Naive thymus-derived CD8-positive, alpha-beta T cell (primary cell): ENCODE data around the gene GEMIN2. TPM values are rescaled to one million over a fixed set of nuclear protein-coding genes. Genes with fewer than 3 reads are reported as not detected.

Experiments used
- ATAC-seq, 2 donors: fragments of 150-1000 bp; cut with Tn5 transposase in 1 of 2; sonication (Bioruptor Pico), chemical (Tn5 transposase) in 1 of 2; 1 replicate in 1 of 2; 2 replicates in 1 of 2; pipeline ENCODE4 v1.10.0; 2021; ENCODE audit warnings: mild to moderate bottlenecking in 2 of 2, moderate library complexity in 2 of 2
- POLR2A ChIA-PET: fragments of 350-600 bp; sonication (Branson Sonifier 250); formaldehyde crosslinking; loops from one replicate; lab custom pipeline; 2021; ENCODE audit warnings: antibody characterized with exemption; lab: Charles Lee
- DNase-seq, 10 donors: peaks; one replicate each; pipeline versions ENCODE4 v3.0.0 to v3.0.0-alpha.2; 2020 to 2022
- H3K27ac Mint-ChIP-seq, 10 donors: one replicate each; pipeline ENCODE4 v1.8.0; 2020 to 2022; ENCODE audit warnings: mild to moderate bottlenecking in 10 of 10, mixed read lengths in 10 of 10, moderate library complexity in 4 of 10, inconsistent platforms in 1 of 10
- H3K27me3 Mint-ChIP-seq, 5 donors: one replicate each; pipeline ENCODE4 v1.8.0; 2021 to 2022; ENCODE audit warnings: mixed read lengths in 5 of 5
- H3K36me3 Mint-ChIP-seq, 3 donors: one replicate each; pipeline ENCODE4 v1.8.0; 2020 to 2022; ENCODE audit warnings: mixed read lengths in 3 of 3, mild to moderate bottlenecking in 2 of 3, inconsistent platforms in 1 of 3
- H3K4me1 Mint-ChIP-seq, 4 donors: one replicate each; pipeline ENCODE4 v1.8.0; 2021 to 2022; ENCODE audit warnings: mixed read lengths in 4 of 4
- H3K4me3 Mint-ChIP-seq, 10 donors: one replicate each; pipeline ENCODE4 v1.8.0; 2020 to 2022; ENCODE audit warnings: mild to moderate bottlenecking in 10 of 10, mixed read lengths in 10 of 10, moderate library complexity in 6 of 10, inconsistent platforms in 1 of 10
- H3K9me3 Mint-ChIP-seq, 9 donors: one replicate each; pipeline ENCODE4 v1.8.0; 2020 to 2022; ENCODE audit warnings: mixed read lengths in 9 of 9, mild to moderate bottlenecking in 3 of 9, inconsistent platforms in 1 of 9, moderate library complexity in 1 of 9
- polyA plus RNA-seq, 3 donors: library from polyadenylated mRNA; unstranded; fragments of 300-500 nt; fragmentation: Illumina TruSeq; gene quantifications; one replicate each; pipeline ENCODE4 v1.2.3, GENCODE V29; 2021
- total RNA-seq, 8 experiments: library from RNA in 2 of 8; stranded (reverse) in 2 of 8; gene quantifications; one replicate each; pipeline ENCODE4 v1.2.3 and lab custom pipeline; 2021 to 2026

The GEMIN2 gene
- total and polyA plus RNA-seq, 5 experiments from 2014 or later, result 10.5 to 19.7 (median 17.0) TPM

GRCh38 chr14:39169541-39169900, 55.4 kb downstream of the GEMIN2 start:
- Mint-ChIP-seq H3K36me3 (peaks cover 0 to 21% (median 3%) of the 10 kb centered on the region in 3 donors), H3K27ac (peak overlapping the region; percentile 98 to 100 (median 99)), H3K4me3 (peak overlapping the region; percentile 82 to 99 (median 94)), H3K27me3 (no peaks in the 10 kb centered on the region), H3K9me3 (no peaks in the 10 kb centered on the region), H3K4me1 (peaks cover 23 to 58% (median 45%) of the 10 kb centered on the region in 4 donors)
- ATAC-seq (no peak), DNase-seq (no peak)
- POLR2A ChIA-PET, result interaction anchor here (0.8 to 3.3 kb wide), 8 partner anchors 16 to 262 kb away, joined by 3 to 59 read pairs (median 12); partner anchors contain the start of genes FBXO33, GEMIN2 and SEC23A

- Mint-ChIP-seq H3K36me3 (peaks cover 5 to 15% (median 12%) of the 10 kb centered on the region in 3 donors), H3K4me1 (peaks cover 22 to 61% (median 48%) of the 10 kb centered on the region in 4 donors), H3K4me3 (peak overlapping the region; percentile 23 to 70 (median 45)), H3K27ac (peak overlapping the region in 7 of 10 donors; percentile 3 to 81 (median 58)), H3K27me3 (peaks cover 0 to 2% (median 0%) of the 10 kb centered on the region in 5 donors), H3K9me3 (no peaks in the 10 kb centered on the region)
- POLR2A ChIA-PET, result interaction anchor here (0.9 to 3.2 kb wide), 4 partner anchors 26 to 259 kb away, joined by 3 to 38 read pairs (median 3); partner anchors contain the start of genes FBXO33, GEMIN2 and SEC23A
- DNase-seq, result no peak
- no peak for ATAC-seq
These were observed 59.1 kb downstream of the GEMIN2 start for GRCh38 chr14:39173198-39173597.

GRCh38 chr14:39174560-39175444, 60.7 kb downstream of the GEMIN2 start, which contains the start of gene PNN:
TSS of gene PNN (plus strand) at chr14:39175254. CDS start at chr14:39175280, 26 bp downstream.
- ATAC-seq (peak; percentile 86 to 90), DNase-seq (peak; percentile 85 to 99 (median 98))
- Mint-ChIP-seq H3K4me3 (peak within 1 kb of the TSS; percentile 96 to 100 (median 98)), H3K9me3 (no peaks in the 10 kb centered on the region), H3K27ac (peak within 1 kb of the TSS; percentile 98 to 100 (median 99)), H3K27me3 (peaks cover 0 to 2% (median 0%) of the 10 kb centered on the region in 5 donors), H3K4me1 (peaks cover 14 to 54% (median 41%) of the 10 kb centered on the region in 4 donors), H3K36me3 (peaks cover 11 to 24% (median 11%) of the 10 kb centered on the region in 3 donors)
- POLR2A ChIA-PET, result interaction anchor here (0.6 to 3.2 kb wide), 12 partner anchors 9 to 257 kb away, joined by 3 to 38 read pairs (median 4); partner anchors contain the start of genes FBXO33, GEMIN2 and SEC23A

- H3K4me1 Mint-ChIP-seq, result peaks cover 14 to 50% (median 40%) of the 10 kb centered on the region in 4 donors
- peaks cover 11 to 26% (median 11%) of the 10 kb centered on the region in 3 donors for H3K36me3 Mint-ChIP-seq
- H3K27ac Mint-ChIP-seq, result peak overlapping the region; percentile 98 to 100 (median 99)
- H3K27me3 Mint-ChIP-seq, result peaks cover 0 to 2% (median 0%) of the 10 kb centered on the region in 5 donors
- DNase-seq (peak in 3 of 10 donors; percentile 13 to 67 (median 30)), ATAC-seq (peak; percentile 4 to 16)
- POLR2A ChIA-PET, result interaction anchor here (0.6 to 3.2 kb wide), 11 partner anchors 9 to 256 kb away, joined by 3 to 38 read pairs (median 4); partner anchors contain the start of genes FBXO33, GEMIN2 and SEC23A
- no peaks in the 10 kb centered on the region for H3K9me3 Mint-ChIP-seq
- H3K4me3 Mint-ChIP-seq, result peak overlapping the region; percentile 96 to 100 (median 98)
These were observed 61.5 kb downstream of the GEMIN2 start for GRCh38 chr14:39175445-39176262.

GRCh38 chr14:39176263-39177167, 62.4 kb downstream of the GEMIN2 start:
- Mint-ChIP-seq H3K27ac (peak overlapping the region; percentile 98 to 100 (median 99)), H3K36me3 (peaks cover 11 to 26% (median 11%) of the 10 kb centered on the region in 3 donors), H3K9me3 (no peaks in the 10 kb centered on the region), H3K27me3 (peaks cover 0 to 2% (median 0%) of the 10 kb centered on the region in 5 donors), H3K4me3 (peak overlapping the region; percentile 96 to 100 (median 98)), H3K4me1 (peaks cover 14 to 46% (median 37%) of the 10 kb centered on the region in 4 donors)
- DNase-seq (no peak), ATAC-seq (no peak)
- POLR2A ChIA-PET, result interaction anchor here (1.1 to 3.2 kb wide), 5 partner anchors 73 to 255 kb away, joined by 3 to 38 read pairs (median 12); partner anchors contain the start of genes FBXO33 and SEC23A

GRCh38 chr14:39177168-39177545, 63.0 kb downstream of the GEMIN2 start:
- ATAC-seq (no peak), DNase-seq (no peak)
- Mint-ChIP-seq H3K4me1 (peaks cover 14 to 46% (median 34%) of the 10 kb centered on the region in 4 donors), H3K27me3 (peaks cover 0 to 2% (median 0%) of the 10 kb centered on the region in 5 donors), H3K36me3 (peaks cover 11 to 26% (median 11%) of the 10 kb centered on the region in 3 donors), H3K9me3 (no peaks in the 10 kb centered on the region), H3K4me3 (peak overlapping the region in 7 of 10 donors; percentile 10 to 99 (median 51)), H3K27ac (peak overlapping the region in 9 of 10 donors; percentile 28 to 100 (median 76))
- POLR2A ChIA-PET, result interaction anchor here (1.1 kb wide), 1 partner anchor 255 kb away, joined by 3 read pairs; the partner anchor contains the start of gene FBXO33

- Mint-ChIP-seq H3K4me3 (peak overlapping the region in 3 of 10 donors; percentile 22 to 54 (median 26)), H3K36me3 (peaks cover 11 to 30% (median 23%) of the 10 kb centered on the region in 3 donors), H3K4me1 (peaks cover 12 to 49% (median 34%) of the 10 kb centered on the region in 4 donors), H3K9me3 (no peaks in the 10 kb centered on the region), H3K27me3 (peaks cover 0 to 2% (median 0%) of the 10 kb centered on the region in 5 donors), H3K27ac (peak overlapping the region in 8 of 10 donors; percentile 34 to 76 (median 52))
- ATAC-seq, result no peak
- POLR2A ChIA-PET, result interaction anchor here (0.7 to 1.4 kb wide), 3 partner anchors 9 to 88 kb away, joined by 3 to 4 read pairs (median 4); partner anchors contain the start of gene TRAPPC6B
- no peak for DNase-seq
These were observed 64.9 kb downstream of the GEMIN2 start for GRCh38 chr14:39179042-39179441.

GRCh38 chr14:39180553-39180952, 66.4 kb downstream of the GEMIN2 start:
- DNase-seq (no peak), ATAC-seq (no peak)
- POLR2A ChIA-PET, result interaction anchor here (0.6 kb wide), 1 partner anchor 82 kb away, joined by 3 read pairs; no protein-coding TSS in a partner anchor
- Mint-ChIP-seq H3K9me3 (no peaks in the 10 kb centered on the region), H3K4me3 (no peak overlapping the region), H3K36me3 (peaks cover 6 to 37% (median 33%) of the 10 kb centered on the region in 3 donors), H3K27me3 (no peaks in the 10 kb centered on the region), H3K27ac (no peak overlapping the region), H3K4me1 (peaks cover 9 to 35% (median 29%) of the 10 kb centered on the region in 4 donors)

GRCh38 chr14:39181026-39181692, 67.0 kb downstream of the GEMIN2 start:
- Mint-ChIP-seq H3K9me3 (no peaks in the 10 kb centered on the region), H3K36me3 (peaks cover 6 to 37% (median 29%) of the 10 kb centered on the region in 3 donors), H3K4me3 (no peak overlapping the region), H3K27ac (no peak overlapping the region), H3K27me3 (no peaks in the 10 kb centered on the region), H3K4me1 (peaks cover 6 to 29% (median 25%) of the 10 kb centered on the region in 4 donors)
- POLR2A ChIA-PET, result interaction anchor here (0.5 to 0.6 kb wide), 2 partner anchors 64 to 82 kb away, joined by 3 read pairs; no protein-coding TSS in a partner anchor
- ATAC-seq (no peak), DNase-seq (no peak)

- Mint-ChIP-seq H3K36me3 (peaks cover 6 to 36% (median 29%) of the 10 kb centered on the region in 3 donors), H3K4me3 (no peak overlapping the region), H3K9me3 (no peaks in the 10 kb centered on the region), H3K4me1 (peaks cover 8 to 27% (median 22%) of the 10 kb centered on the region in 4 donors), H3K27ac (no peak overlapping the region), H3K27me3 (no peaks in the 10 kb centered on the region)
- no peak for ATAC-seq
- no peak for DNase-seq
- POLR2A ChIA-PET, result interaction anchor here (0.5 kb wide), 1 partner anchor 65 kb away, joined by 3 read pairs; no protein-coding TSS in a partner anchor
These were observed 67.5 kb downstream of the GEMIN2 start for GRCh38 chr14:39181693-39182047.
